ENCODE data around the gene THAP8. TPM values are rescaled to one million over a fixed set of nuclear protein-coding genes. Genes with fewer than 3 reads are reported as not detected.
"Not testable (repeated sequence)": the region's sequence is repeated elsewhere in the genome, so short reads cannot be mapped to it uniquely, and the experiment has no call there.

The THAP8 gene
- total RNA-seq, 2 experiments from 2014 or later = 2.4 to 4.2 TPM

- no peaks in the 10 kb centered on the region for H3K4me1 Mint-ChIP-seq
- no peaks in the 10 kb centered on the region for H3K27me3 Mint-ChIP-seq
- ATAC-seq (no peak), DNase-seq (no peak)
- CTCF ChIA-PET = no interaction called here
- H3K9me3 Mint-ChIP-seq (ENCODE audit: low read depth) = no peaks in the 10 kb centered on the region
- H3K4me3 Mint-ChIP-seq = no peak overlapping the region
- H3K27ac Mint-ChIP-seq = no peak overlapping the region
- H3K36me3 Mint-ChIP-seq = peaks cover 49% of the 10 kb centered on the region
Measured at GRCh38 chr19:36084231-36085009, 30.3 kb upstream of the THAP8 start.

GRCh38 chr19:36082916-36083315 lies 28.8 kb upstream of the THAP8 start:
- no peak overlapping the region for H3K27ac Mint-ChIP-seq
- no peak overlapping the region for H3K4me3 Mint-ChIP-seq
- ATAC-seq (no peak), DNase-seq (no peak)
- no peaks in the 10 kb centered on the region for H3K4me1 Mint-ChIP-seq
- CTCF ChIA-PET = interaction anchor here (1.6 kb wide), 1 partner anchor 27 kb away, joined by 3 read pairs; no protein-coding TSS in a partner anchor
- H3K27me3 Mint-ChIP-seq = no peaks in the 10 kb centered on the region
- H3K9me3 Mint-ChIP-seq (ENCODE audit: low read depth) = no peaks in the 10 kb centered on the region
- peaks cover 51% of the 10 kb centered on the region for H3K36me3 Mint-ChIP-seq

GRCh38 chr19:36081894-36082293 lies 27.8 kb upstream of the THAP8 start:
- DNase-seq = no peak
- no peaks in the 10 kb centered on the region for H3K9me3 Mint-ChIP-seq (ENCODE audit: low read depth)
- no peak overlapping the region for H3K4me3 Mint-ChIP-seq
- H3K27ac Mint-ChIP-seq = no peak overlapping the region
- ATAC-seq = no peak
- H3K27me3 Mint-ChIP-seq = no peaks in the 10 kb centered on the region
- H3K4me1 Mint-ChIP-seq = no peaks in the 10 kb centered on the region
- CTCF ChIA-PET = interaction anchor here (1.6 kb wide), 1 partner anchor 26 kb away, joined by 3 read pairs; no protein-coding TSS in a partner anchor
- peaks cover 56% of the 10 kb centered on the region for H3K36me3 Mint-ChIP-seq

GRCh38 chr19:36081385-36081784 lies 27.3 kb upstream of the THAP8 start:
- H3K27me3 Mint-ChIP-seq = no peaks in the 10 kb centered on the region
- no peak for ATAC-seq
- H3K27ac Mint-ChIP-seq = no peak overlapping the region
- H3K4me1 Mint-ChIP-seq = no peaks in the 10 kb centered on the region
- CTCF ChIA-PET = no interaction called here
- peaks cover 54% of the 10 kb centered on the region for H3K36me3 Mint-ChIP-seq
- DNase-seq = no peak
- H3K9me3 Mint-ChIP-seq (ENCODE audit: low read depth) = no peaks in the 10 kb centered on the region
- H3K4me3 Mint-ChIP-seq = no peak overlapping the region

- no peaks in the 10 kb centered on the region for H3K4me1 Mint-ChIP-seq
Measured at GRCh38 chr19:36079389-36079945, 25.4 kb upstream of the THAP8 start.

GRCh38 chr19:36073121-36073876 lies 19.2 kb upstream of the THAP8 start:
- H3K4me3 Mint-ChIP-seq = no peak overlapping the region
- CTCF ChIA-PET = no interaction called here
- no peaks in the 10 kb centered on the region for H3K9me3 Mint-ChIP-seq (ENCODE audit: low read depth)
- H3K4me1 Mint-ChIP-seq = no peaks in the 10 kb centered on the region
- H3K27me3 Mint-ChIP-seq = no peaks in the 10 kb centered on the region
- ATAC-seq = no peak
- no peak overlapping the region for H3K27ac Mint-ChIP-seq
- DNase-seq = no peak
- H3K36me3 Mint-ChIP-seq = peaks cover 45% of the 10 kb centered on the region

More at GRCh38 chr19:36079389-36079945, 25.4 kb upstream of the THAP8 start:
- Mint-ChIP-seq H3K9me3 (ENCODE audit: low read depth) (no peaks in the 10 kb centered on the region), H3K36me3 (peaks cover 50% of the 10 kb centered on the region), H3K4me3 (no peak overlapping the region), H3K27ac (no peak overlapping the region), H3K27me3 (no peaks in the 10 kb centered on the region)
- CTCF ChIA-PET = no interaction called here
- ATAC-seq (no peak), DNase-seq (no peak)

- CTCF ChIA-PET = no interaction called here
- Mint-ChIP-seq H3K27ac (no peak overlapping the region), H3K4me3 (no peak overlapping the region), H3K27me3 (no peaks in the 10 kb centered on the region), H3K36me3 (peaks cover 49% of the 10 kb centered on the region), H3K4me1 (no peaks in the 10 kb centered on the region), H3K9me3 (ENCODE audit: low read depth) (no peaks in the 10 kb centered on the region)
- DNase-seq (no peak), ATAC-seq (no peak)
Measured at GRCh38 chr19:36072081-36072480, 18.0 kb upstream of the THAP8 start.

GRCh38 chr19:36068810-36069499 lies 14.9 kb upstream of the THAP8 start:
- H3K4me3 Mint-ChIP-seq; ATAC-seq; H3K4me1 Mint-ChIP-seq; H3K9me3 Mint-ChIP-seq (ENCODE audit: low read depth); H3K27me3 Mint-ChIP-seq; CTCF ChIA-PET; H3K27ac Mint-ChIP-seq; DNase-seq: not testable (repeated sequence)
- H3K36me3 Mint-ChIP-seq = peaks cover 56% of the 10 kb centered on the region

GRCh38 chr19:36067681-36068080 lies 13.6 kb upstream of the THAP8 start:
- no peaks in the 10 kb centered on the region for H3K27me3 Mint-ChIP-seq
- H3K27ac Mint-ChIP-seq = no peak overlapping the region
- H3K4me3 Mint-ChIP-seq = no peak overlapping the region
- H3K4me1 Mint-ChIP-seq = no peaks in the 10 kb centered on the region
- ATAC-seq (no peak), DNase-seq (no peak)
- H3K9me3 Mint-ChIP-seq (ENCODE audit: low read depth) = no peaks in the 10 kb centered on the region
- CTCF ChIA-PET = interaction anchor here (1.6 kb wide), 1 partner anchor 103 kb away, joined by 3 read pairs; no protein-coding TSS in a partner anchor
- peaks cover 55% of the 10 kb centered on the region for H3K36me3 Mint-ChIP-seq

GRCh38 chr19:36064826-36065225 lies 10.7 kb upstream of the THAP8 start:
- no peaks in the 10 kb centered on the region for H3K9me3 Mint-ChIP-seq (ENCODE audit: low read depth)
- H3K4me1 Mint-ChIP-seq = no peaks in the 10 kb centered on the region
- CTCF ChIA-PET = no interaction called here

GRCh38 chr19:36061367-36061766 lies 7.3 kb upstream of the THAP8 start:
- Mint-ChIP-seq H3K4me3 (no peak overlapping the region), H3K9me3 (ENCODE audit: low read depth) (no peaks in the 10 kb centered on the region), H3K36me3 (peaks cover 42% of the 10 kb centered on the region), H3K4me1 (peaks cover 18% of the 10 kb centered on the region), H3K27me3 (no peaks in the 10 kb centered on the region), H3K27ac (no peak overlapping the region)
- ATAC-seq (no peak), DNase-seq (no peak)
- CTCF ChIA-PET = interaction anchor here (1.2 to 1.4 kb wide), 2 partner anchors 47 to 67 kb away, joined by 3 read pairs; partner anchors contain the start of gene ALKBH6

More at GRCh38 chr19:36064826-36065225, 10.7 kb upstream of the THAP8 start:
- H3K4me3 Mint-ChIP-seq = no peak overlapping the region
- H3K27ac Mint-ChIP-seq = no peak overlapping the region
- ATAC-seq = no peak
- no peak for DNase-seq
- peaks cover 50% of the 10 kb centered on the region for H3K36me3 Mint-ChIP-seq
- no peaks in the 10 kb centered on the region for H3K27me3 Mint-ChIP-seq

- Mint-ChIP-seq H3K36me3 (peaks cover 36% of the 10 kb centered on the region), H3K4me1 (peaks cover 26% of the 10 kb centered on the region), H3K27ac (no peak overlapping the region), H3K27me3 (no peaks in the 10 kb centered on the region), H3K9me3 (ENCODE audit: low read depth) (no peaks in the 10 kb centered on the region), H3K4me3 (no peak overlapping the region)
- CTCF ChIA-PET = interaction anchor here (0.8 to 1.7 kb wide), 3 partner anchors 58 to 109 kb away, joined by 3 to 8 read pairs (median 5); no protein-coding TSS in a partner anchor
- ATAC-seq (no peak), DNase-seq (no peak)
Measured at GRCh38 chr19:36060430-36060829, 6.3 kb upstream of the THAP8 start.
